ENCODE data around the gene SFT2D1.

Gene SFT2D1

GRCh38 chr6:166306378-166307081 lies 35.8 kb downstream of the SFT2D1 start:
- no peak for DNase-seq (ENCODE audit: low spot score)

- no peak for DNase-seq (ENCODE audit: low spot score)
Observed at GRCh38 chr6:166305562-166306117, 36.7 kb downstream of the SFT2D1 start.

- DNase-seq (ENCODE audit: low spot score): no peak
Observed at GRCh38 chr6:166304106-166304505, 38.2 kb downstream of the SFT2D1 start.

GRCh38 chr6:166301611-166302529 lies 40.5 kb downstream of the SFT2D1 start:
- DNase-seq (ENCODE audit: low spot score): no peak

- DNase-seq (ENCODE audit: low spot score): no peak
Observed at GRCh38 chr6:166300357-166300987, 41.9 kb downstream of the SFT2D1 start.

- peak; percentile 2 for DNase-seq (ENCODE audit: low spot score)
Observed at GRCh38 chr6:166297606-166298005, 44.7 kb downstream of the SFT2D1 start.

- no peak for DNase-seq (ENCODE audit: low spot score)
Observed at GRCh38 chr6:166296035-166296883, 46.1 kb downstream of the SFT2D1 start.

- no peak for DNase-seq (ENCODE audit: low spot score)
Observed at GRCh38 chr6:166293731-166294584, 48.4 kb downstream of the SFT2D1 start.

GRCh38 chr6:166289207-166290060 lies 52.9 kb downstream of the SFT2D1 start:
- no peak for DNase-seq (ENCODE audit: low spot score)

- DNase-seq (ENCODE audit: low spot score): no peak
Observed at GRCh38 chr6:166286839-166287271, 55.5 kb downstream of the SFT2D1 start.

GRCh38 chr6:166285233-166285632 lies 57.1 kb downstream of the SFT2D1 start:
- DNase-seq (ENCODE audit: low spot score): no peak

GRCh38 chr6:166284640-166285039 lies 57.7 kb downstream of the SFT2D1 start:
- DNase-seq (ENCODE audit: low spot score): no peak

GRCh38 chr6:166282394-166283032 lies 59.8 kb downstream of the SFT2D1 start:
- no peak for DNase-seq (ENCODE audit: low spot score)

- no peak for DNase-seq (ENCODE audit: low spot score)
Observed at GRCh38 chr6:166281104-166281503, 61.2 kb downstream of the SFT2D1 start.

- DNase-seq (ENCODE audit: low spot score): no peak
Observed at GRCh38 chr6:166279393-166279679, 63.0 kb downstream of the SFT2D1 start.

GRCh38 chr6:166278579-166279392 lies 63.6 kb downstream of the SFT2D1 start:
- no peak for DNase-seq (ENCODE audit: low spot score)

GRCh38 chr6:166277892-166278578 lies 64.3 kb downstream of the SFT2D1 start:
- no peak for DNase-seq (ENCODE audit: low spot score)

- no peak for DNase-seq (ENCODE audit: low spot score)
Observed at GRCh38 chr6:166277018-166277417, 65.3 kb downstream of the SFT2D1 start.
